ENCODE measurements around the gene ATN1. TPM values are rescaled to one million over a fixed set of nuclear protein-coding genes. Genes with fewer than 3 reads are reported as not detected.

Gene ATN1
- total and polyA plus RNA-seq, 2 donors (not counting 1 experiment from before 2014, with no cell fraction given): 9.4 to 21.5 TPM

- H3K27me3 ChIP-seq (ENCODE audit: control insufficient read depth, insufficient read depth, low read length): no peaks in the 10 kb centered on the region
- no peak overlapping the region for H3K4me2 ChIP-seq (ENCODE audit: extremely low read depth, insufficient read depth, low read length)
- DNase-seq (ENCODE audit: low read depth in 2 of 2): no peak
- peaks cover 23% of the 10 kb centered on the region for H3K36me3 ChIP-seq (ENCODE audit: control insufficient read depth, insufficient read depth, low read length)
- no peaks in the 10 kb centered on the region for H3K9me3 ChIP-seq (ENCODE audit: control insufficient read depth, insufficient read depth, low read depth, low read length)
- H3K4me1 ChIP-seq (ENCODE audit: control insufficient read depth, extremely low read depth, insufficient read depth, low read length): no peaks in the 10 kb centered on the region
- no peak overlapping the region for H3K27ac ChIP-seq (ENCODE audit: insufficient read depth, low read length)
- H3K4me3 ChIP-seq (replicated peaks in 1 of 4; ENCODE audit: control extremely low read depth in 1 of 4, insufficient read depth in 1 of 4, low read depth in 3 of 4, low read length in 4 of 4): no peak overlapping the region
- no peak overlapping the region for H3K9ac ChIP-seq (ENCODE audit: insufficient read depth, low read length)
- H3K79me2 ChIP-seq (ENCODE audit: control insufficient read depth, insufficient read depth, low read length): no peaks in the 10 kb centered on the region
- H2AFZ ChIP-seq (ENCODE audit: low read length): no peak overlapping the region
- TF ChIP-seq CTCF (conservative IDR thresholded peaks at IDR 0.05 in 1 of 2, IDR thresholded peaks at IDR 0.05 in 1 of 2; ENCODE audit: low read depth in 1 of 2, low read length in 2 of 2): no peak
- TF ChIP-seq EZH2 (IDR thresholded peaks at IDR 0.05; ENCODE audit: low read length, missing control alignments): no peak
- H4K20me1 ChIP-seq (ENCODE audit: control insufficient read depth, extremely low read depth, insufficient read depth, low read length): no peaks in the 10 kb centered on the region
Observed at GRCh38 chr12:6978611-6979011, 50.9 kb downstream of the ATN1 start.

GRCh38 chr12:6979021-6979420 lies 51.3 kb downstream of the ATN1 start:
- DNase-seq (ENCODE audit: low read depth in 2 of 2): no peak
- Histone ChIP-seq H4K20me1 (ENCODE audit: control insufficient read depth, extremely low read depth, insufficient read depth, low read length) (no peaks in the 10 kb centered on the region), H3K4me3 (replicated peaks in 1 of 4; ENCODE audit: control extremely low read depth in 1 of 4, insufficient read depth in 1 of 4, low read depth in 3 of 4, low read length in 4 of 4) (no peak overlapping the region), H3K36me3 (ENCODE audit: control insufficient read depth, insufficient read depth, low read length) (peaks cover 23% of the 10 kb centered on the region), H3K9me3 (ENCODE audit: control insufficient read depth, insufficient read depth, low read depth, low read length) (no peaks in the 10 kb centered on the region), H3K4me1 (ENCODE audit: control insufficient read depth, extremely low read depth, insufficient read depth, low read length) (no peaks in the 10 kb centered on the region), H3K27ac (ENCODE audit: insufficient read depth, low read length) (no peak overlapping the region), H3K9ac (ENCODE audit: insufficient read depth, low read length) (no peak overlapping the region), H3K79me2 (ENCODE audit: control insufficient read depth, insufficient read depth, low read length) (no peaks in the 10 kb centered on the region), H3K27me3 (ENCODE audit: control insufficient read depth, insufficient read depth, low read length) (no peaks in the 10 kb centered on the region), H2AFZ (ENCODE audit: low read length) (no peak overlapping the region), H3K4me2 (ENCODE audit: extremely low read depth, insufficient read depth, low read length) (no peak overlapping the region)
- TF ChIP-seq CTCF (conservative IDR thresholded peaks at IDR 0.05 in 1 of 2, IDR thresholded peaks at IDR 0.05 in 1 of 2; ENCODE audit: low read depth in 1 of 2, low read length in 2 of 2): no peak
- no peak for TF ChIP-seq EZH2 (IDR thresholded peaks at IDR 0.05; ENCODE audit: low read length, missing control alignments)

- no peak for DNase-seq (ENCODE audit: low read depth in 2 of 2)
- Histone ChIP-seq H4K20me1 (ENCODE audit: control insufficient read depth, extremely low read depth, insufficient read depth, low read length) (no peaks in the 10 kb centered on the region), H3K79me2 (ENCODE audit: control insufficient read depth, insufficient read depth, low read length) (no peaks in the 10 kb centered on the region), H3K9me3 (ENCODE audit: control insufficient read depth, insufficient read depth, low read depth, low read length) (no peaks in the 10 kb centered on the region), H3K27ac (ENCODE audit: insufficient read depth, low read length) (no peak overlapping the region), H3K36me3 (ENCODE audit: control insufficient read depth, insufficient read depth, low read length) (peaks cover 19% of the 10 kb centered on the region), H3K27me3 (ENCODE audit: control insufficient read depth, insufficient read depth, low read length) (no peaks in the 10 kb centered on the region), H3K4me2 (ENCODE audit: extremely low read depth, insufficient read depth, low read length) (no peak overlapping the region), H3K9ac (ENCODE audit: insufficient read depth, low read length) (no peak overlapping the region), H2AFZ (ENCODE audit: low read length) (no peak overlapping the region), H3K4me3 (replicated peaks in 1 of 4; ENCODE audit: control extremely low read depth in 1 of 4, insufficient read depth in 1 of 4, low read depth in 3 of 4, low read length in 4 of 4) (no peak overlapping the region), H3K4me1 (ENCODE audit: control insufficient read depth, extremely low read depth, insufficient read depth, low read length) (no peaks in the 10 kb centered on the region)
- no peak for TF ChIP-seq EZH2 (IDR thresholded peaks at IDR 0.05; ENCODE audit: low read length, missing control alignments)
- TF ChIP-seq CTCF (conservative IDR thresholded peaks at IDR 0.05 in 1 of 2, IDR thresholded peaks at IDR 0.05 in 1 of 2; ENCODE audit: low read depth in 1 of 2, low read length in 2 of 2): no peak
Observed at GRCh38 chr12:6979453-6979852, 51.7 kb downstream of the ATN1 start.

All from fibroblast of lung (primary cell).